CD4-positive, alpha-beta T cell (primary cell): ENCODE measurements around the gene POLE3. TPM values are rescaled to one million over a fixed set of nuclear protein-coding genes. Genes with fewer than 3 reads are reported as not detected.

Source experiments
- ATAC-seq: fragments of 200-7000 bp; cut with Tn5 transposase; one replicate; pipeline ENCODE4 v1.10.0; 2022; ENCODE audit warnings: mild to moderate bottlenecking; ENCODE audit not compliant: poor library complexity
- CTCF ChIA-PET: fragments of 350-600 bp; sonication (Branson Sonifier 250); formaldehyde crosslinking; loops from one replicate; lab custom pipeline; 2021; ENCODE audit warnings: antibody characterized with exemption, inconsistent platforms; lab: Charles Lee
- POLR2A ChIA-PET: fragments of 350-600 bp; sonication (Branson Sonifier 250); formaldehyde crosslinking; loops from one replicate; lab custom pipeline; 2021; ENCODE audit warnings: antibody characterized with exemption, inconsistent platforms; lab: Charles Lee
- DNase-seq, 14 experiments: peaks; one replicate each; pipeline ENCODE4 v3.0.0-alpha.2; 2013 to 2020; ENCODE audit warnings: mixed read lengths in 2 of 14
- H3K27ac ChIP-seq, 2 donors: one replicate each; pipeline versions ENCODE4 v1.5.1 to v1.7.0; 2013; ENCODE audit warnings: low read length in 2 of 2, low read depth in 1 of 2, mild to moderate bottlenecking in 1 of 2
- H3K27me3 ChIP-seq, 2 experiments: 1 replicate in 1 of 2; 2 replicates in 1 of 2; pipeline versions ENCODE4 v1.6.1 to v1.7.0; 2013; ENCODE audit warnings: low read length in 2 of 2, control low read depth in 1 of 2, mild to moderate bottlenecking in 1 of 2, moderate library complexity in 1 of 2; ENCODE audit not compliant: insufficient read depth in 2 of 2, control insufficient read depth in 1 of 2
- H3K36me3 ChIP-seq: one replicate; pipeline ENCODE4 v1.6.1; 2013; ENCODE audit warnings: low read length, control low read depth; ENCODE audit not compliant: insufficient read depth
- H3K4me1 ChIP-seq: one replicate; pipeline ENCODE4 v1.6.1; 2013; ENCODE audit warnings: low read length, control low read depth; ENCODE audit not compliant: insufficient read depth
- H3K4me3 ChIP-seq: one replicate; pipeline ENCODE4 v1.5.1; 2013; ENCODE audit warnings: mild to moderate bottlenecking, low read length, moderate library complexity
- H3K9me3 ChIP-seq, 2 experiments: 1 replicate in 1 of 2; 2 replicates in 1 of 2; pipeline versions ENCODE4 v1.6.1 to v1.7.0; 2013; ENCODE audit warnings: low read length in 2 of 2, mild to moderate bottlenecking in 2 of 2, control low read depth in 1 of 2, moderate library complexity in 1 of 2; ENCODE audit not compliant: control insufficient read depth in 1 of 2, insufficient read depth in 1 of 2
- H3K27ac Mint-ChIP-seq: one replicate; pipeline ENCODE4 v1.8.0; 2020; ENCODE audit warnings: mixed read lengths
- H3K27me3 Mint-ChIP-seq: one replicate; pipeline ENCODE4 v1.8.0; 2021; ENCODE audit warnings: mixed read lengths
- H3K36me3 Mint-ChIP-seq: one replicate; pipeline ENCODE4 v1.8.0; 2021; ENCODE audit warnings: low read depth, mixed read lengths
- H3K4me1 Mint-ChIP-seq: one replicate; pipeline ENCODE4 v1.8.0; 2021; ENCODE audit warnings: low read depth, mixed read lengths
- H3K4me3 Mint-ChIP-seq: one replicate; pipeline ENCODE4 v1.8.0; 2020; ENCODE audit warnings: mild to moderate bottlenecking, mixed read lengths
- H3K9me3 Mint-ChIP-seq: one replicate; pipeline ENCODE4 v1.8.0; 2020; ENCODE audit warnings: mixed read lengths
- intact Hi-C, 2 experiments: fragments of 100-400 bp; cut with DNase I in 1 of 2; cut with micrococcal nuclease in 1 of 2; formaldehyde crosslinking; loops; one replicate each; pipeline versions ENCODE4 v1.15.1 to v1.9.0; 2023 to 2025; cut with DNase I, micrococcal nuclease
- total RNA-seq, 174 experiments: library from RNA in 2 of 174; stranded (reverse) in 2 of 174; gene quantifications; one replicate each; pipeline ENCODE4 v1.2.3 and lab custom pipeline; 2021 to 2026
- TF ChIP-seq, protein P1 (sequence below): fragments of 200-600 bp; IDR thresholded peaks from one replicate; pipeline ENCODE4 v1.8.0; 2022; ENCODE audit warnings: antibody characterized with exemption, mild to moderate bottlenecking

POLE3 gene
- total RNA-seq, 2 experiments from 2014 or later, result 63.6 to 64.9 TPM

DNA sequence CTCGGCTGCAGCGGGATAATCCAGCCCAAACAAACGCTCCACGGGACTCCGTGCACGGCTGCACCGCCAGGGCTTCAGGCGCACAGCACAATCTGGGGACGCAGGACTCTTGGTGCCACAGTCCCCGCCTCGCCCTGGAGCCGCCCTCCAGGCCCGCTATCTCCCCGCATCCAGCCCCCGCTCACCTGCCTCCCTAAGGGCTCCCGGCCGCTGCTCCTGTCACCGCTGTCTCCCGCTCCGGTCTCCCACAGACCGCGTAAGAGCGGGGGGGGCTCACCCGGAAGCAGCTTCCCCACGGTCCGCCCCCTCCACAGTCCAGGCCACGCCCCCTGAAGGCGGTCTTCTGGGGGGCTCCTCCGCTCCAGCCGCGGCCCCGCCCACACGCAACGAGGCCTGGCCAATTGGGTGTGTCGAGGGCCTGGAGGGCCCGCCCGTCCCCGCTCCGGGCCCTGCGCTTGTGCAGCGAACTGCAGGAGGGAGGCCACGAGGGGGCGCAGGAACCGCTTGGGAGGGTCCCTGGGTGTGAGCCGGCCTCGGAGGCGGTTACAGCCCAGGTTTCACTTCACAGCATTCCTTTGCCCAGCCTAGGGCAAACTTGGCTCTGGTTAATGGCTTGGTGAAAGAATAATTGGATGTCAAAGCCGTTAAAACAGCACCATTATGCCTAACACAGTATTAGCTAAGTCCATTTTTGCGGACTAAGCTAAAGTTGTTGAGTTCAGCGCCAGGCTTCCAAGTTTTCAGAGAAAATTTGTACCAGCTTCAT is 9.3 kb downstream of the POLE3 start, which contains the start of gene ALAD:
TSS of gene ALAD (minus strand) at position 258 of the 766 bp plus-strand sequence. CDS start 7,725 bp downstream, outside the sequence.
- Histone ChIP-seq H3K4me3 (peak within 1 kb of the TSS; percentile 98), H3K4me1 (peaks cover 33% of the 10 kb centered on the region), H3K27ac (peak within 1 kb of the TSS; percentile 50 to 54), H3K36me3 (no peaks in the 10 kb centered on the region), H3K9me3 (no peaks in the 10 kb centered on the region), H3K27me3 (no peaks in the 10 kb centered on the region)
- peak within 1 kb of the TSS; percentile 86 for H3K27ac Mint-ChIP-seq
- POLR2A ChIA-PET, result interaction anchor here (0.8 to 3.8 kb wide), 6 partner anchors 9 to 181 kb away, joined by 3 to 59 read pairs (median 5); partner anchors contain the start of genes C9orf43, CDC26, FKBP15 and HDHD3
- ATAC-seq (peak; percentile 98), DNase-seq (peak; percentile 98 to 100 (median 99))
- H3K9me3 Mint-ChIP-seq, result no peaks in the 10 kb centered on the region
- H3K27me3 Mint-ChIP-seq, result no peaks in the 10 kb centered on the region
- intact Hi-C loops, result loop anchor here (1.0 to 10.0 kb wide), 9 partner anchors 9 to 257 kb away; partner anchors contain the start of genes C9orf43 (in 2 of the 2), POLE3 (in 2 of the 2), BSPRY (in 1 of the 2) and CDC26 (in 1 of the 2)
- CTCF ChIA-PET, result interaction anchor here (0.6 to 2.2 kb wide), 20 partner anchors 9 to 985 kb away, joined by 3 to 37 read pairs (median 4); partner anchors contain the start of genes C9orf43, CDC26, HDHD3 and INIP
- peak within 1 kb of the TSS; percentile 98 for H3K4me3 Mint-ChIP-seq
- TF ChIP-seq, protein P1, sequence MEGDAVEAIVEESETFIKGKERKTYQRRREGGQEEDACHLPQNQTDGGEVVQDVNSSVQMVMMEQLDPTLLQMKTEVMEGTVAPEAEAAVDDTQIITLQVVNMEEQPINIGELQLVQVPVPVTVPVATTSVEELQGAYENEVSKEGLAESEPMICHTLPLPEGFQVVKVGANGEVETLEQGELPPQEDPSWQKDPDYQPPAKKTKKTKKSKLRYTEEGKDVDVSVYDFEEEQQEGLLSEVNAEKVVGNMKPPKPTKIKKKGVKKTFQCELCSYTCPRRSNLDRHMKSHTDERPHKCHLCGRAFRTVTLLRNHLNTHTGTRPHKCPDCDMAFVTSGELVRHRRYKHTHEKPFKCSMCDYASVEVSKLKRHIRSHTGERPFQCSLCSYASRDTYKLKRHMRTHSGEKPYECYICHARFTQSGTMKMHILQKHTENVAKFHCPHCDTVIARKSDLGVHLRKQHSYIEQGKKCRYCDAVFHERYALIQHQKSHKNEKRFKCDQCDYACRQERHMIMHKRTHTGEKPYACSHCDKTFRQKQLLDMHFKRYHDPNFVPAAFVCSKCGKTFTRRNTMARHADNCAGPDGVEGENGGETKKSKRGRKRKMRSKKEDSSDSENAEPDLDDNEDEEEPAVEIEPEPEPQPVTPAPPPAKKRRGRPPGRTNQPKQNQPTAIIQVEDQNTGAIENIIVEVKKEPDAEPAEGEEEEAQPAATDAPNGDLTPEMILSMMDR, result peak; percentile 93
- H3K36me3 Mint-ChIP-seq, result peaks cover 6% of the 10 kb centered on the region
- H3K4me1 Mint-ChIP-seq, result peaks cover 34% of the 10 kb centered on the region

DNA sequence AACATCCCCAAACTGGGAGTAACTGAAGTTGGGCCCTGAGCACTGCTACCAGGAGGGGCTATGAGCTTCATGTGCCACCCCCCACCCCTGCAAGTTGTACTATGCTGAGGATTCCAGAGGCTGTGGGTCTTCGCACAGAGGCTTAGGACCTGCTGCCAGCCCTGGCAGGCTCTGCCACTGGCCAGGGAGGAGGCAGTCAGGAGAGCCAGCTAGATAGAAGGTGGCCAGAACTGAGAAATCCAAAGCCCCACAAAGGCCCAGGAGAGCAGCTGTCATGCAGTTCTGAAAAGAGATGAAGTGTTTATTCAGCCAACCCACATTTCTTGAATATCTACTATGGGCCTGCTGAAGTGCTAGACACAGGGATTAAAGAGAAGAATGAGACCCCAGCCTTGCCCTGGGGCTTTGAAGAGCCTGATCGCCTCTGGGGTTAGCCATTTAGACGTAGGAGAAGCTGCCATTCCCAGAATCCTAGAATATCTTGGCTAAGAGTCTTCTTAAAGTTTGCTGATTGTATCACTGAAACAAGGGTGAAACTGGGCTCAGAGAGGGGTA is 10.8 kb downstream of the POLE3 start:
- H3K4me3 Mint-ChIP-seq, result peak overlapping the region; percentile 84
- ChIA-PET CTCF (interaction anchor here (2.2 kb wide), 1 partner anchor 11 kb away, joined by 37 read pairs; the partner anchor contains the start of genes C9orf43 and POLE3), POLR2A (interaction anchor here (1.3 to 3.8 kb wide), 4 partner anchors 11 to 125 kb away, joined by 3 to 59 read pairs (median 12); partner anchors contain the start of genes C9orf43, CDC26, HDHD3 and POLE3)
- DNase-seq (no peak), ATAC-seq (no peak)
- Histone ChIP-seq H3K27ac (no peak overlapping the region), H3K36me3 (peaks cover 3% of the 10 kb centered on the region), H3K9me3 (no peaks in the 10 kb centered on the region), H3K4me1 (peaks cover 33% of the 10 kb centered on the region), H3K27me3 (no peaks in the 10 kb centered on the region), H3K4me3 (no peak overlapping the region)
- peaks cover 34% of the 10 kb centered on the region for H3K4me1 Mint-ChIP-seq
- H3K36me3 Mint-ChIP-seq, result peaks cover 16% of the 10 kb centered on the region
- intact Hi-C loops, result loop anchor here (1.0 to 10.0 kb wide), 7 partner anchors 19 to 245 kb away; partner anchors contain the start of genes BSPRY (in 1 of the 2), CDC26 (in 1 of the 2), PRPF4 (in 1 of the 2) and SLC31A2 (in 1 of the 2)
- TF ChIP-seq, protein P1, result no peak
- H3K27ac Mint-ChIP-seq, result peak overlapping the region; percentile 59
- no peaks in the 10 kb centered on the region for H3K27me3 Mint-ChIP-seq
- no peaks in the 10 kb centered on the region for H3K9me3 Mint-ChIP-seq

DNA sequence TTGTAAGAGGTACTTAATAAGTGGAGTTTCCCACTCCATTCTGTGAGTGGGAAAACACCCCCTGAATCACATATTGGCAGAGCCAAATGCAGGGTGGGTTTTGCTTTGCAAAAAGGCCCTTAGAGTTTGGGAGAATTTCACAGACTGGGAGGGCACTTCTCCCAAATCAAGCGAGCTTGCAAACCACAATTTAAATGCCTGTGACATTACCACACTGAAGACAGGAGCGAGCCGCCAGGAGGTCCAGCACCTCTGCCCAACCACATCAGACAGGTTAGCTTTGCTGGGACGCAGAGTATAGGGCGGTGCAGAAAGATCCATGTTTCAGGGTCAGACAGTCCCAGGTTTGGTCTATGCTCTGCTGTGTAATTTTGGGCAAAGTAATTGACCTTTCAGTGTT is 11.7 kb downstream of the POLE3 start:
- ChIA-PET POLR2A (no interaction called here), CTCF (no interaction called here)
- peaks cover 3% of the 10 kb centered on the region for H3K36me3 ChIP-seq
- Mint-ChIP-seq H3K4me1 (peaks cover 34% of the 10 kb centered on the region), H3K27me3 (no peaks in the 10 kb centered on the region), H3K4me3 (peak overlapping the region; percentile 84), H3K9me3 (no peaks in the 10 kb centered on the region), H3K27ac (no peak overlapping the region), H3K36me3 (peaks cover 19% of the 10 kb centered on the region)
- no peak for DNase-seq
- H3K9me3 ChIP-seq, result no peaks in the 10 kb centered on the region
- intact Hi-C loops, result loop anchor here in 1 of 2 experiments (1.0 kb wide), 1 partner anchor 18 kb away; no protein-coding TSS in a partner anchor
- no peak overlapping the region for H3K4me3 ChIP-seq
- no peaks in the 10 kb centered on the region for H3K27me3 ChIP-seq
- no peak for ATAC-seq
- TF ChIP-seq, protein P1, result no peak
- peaks cover 33% of the 10 kb centered on the region for H3K4me1 ChIP-seq
- H3K27ac ChIP-seq, result no peak overlapping the region
